Measurements from ENCODE around the gene SORCS2.

DNA sequence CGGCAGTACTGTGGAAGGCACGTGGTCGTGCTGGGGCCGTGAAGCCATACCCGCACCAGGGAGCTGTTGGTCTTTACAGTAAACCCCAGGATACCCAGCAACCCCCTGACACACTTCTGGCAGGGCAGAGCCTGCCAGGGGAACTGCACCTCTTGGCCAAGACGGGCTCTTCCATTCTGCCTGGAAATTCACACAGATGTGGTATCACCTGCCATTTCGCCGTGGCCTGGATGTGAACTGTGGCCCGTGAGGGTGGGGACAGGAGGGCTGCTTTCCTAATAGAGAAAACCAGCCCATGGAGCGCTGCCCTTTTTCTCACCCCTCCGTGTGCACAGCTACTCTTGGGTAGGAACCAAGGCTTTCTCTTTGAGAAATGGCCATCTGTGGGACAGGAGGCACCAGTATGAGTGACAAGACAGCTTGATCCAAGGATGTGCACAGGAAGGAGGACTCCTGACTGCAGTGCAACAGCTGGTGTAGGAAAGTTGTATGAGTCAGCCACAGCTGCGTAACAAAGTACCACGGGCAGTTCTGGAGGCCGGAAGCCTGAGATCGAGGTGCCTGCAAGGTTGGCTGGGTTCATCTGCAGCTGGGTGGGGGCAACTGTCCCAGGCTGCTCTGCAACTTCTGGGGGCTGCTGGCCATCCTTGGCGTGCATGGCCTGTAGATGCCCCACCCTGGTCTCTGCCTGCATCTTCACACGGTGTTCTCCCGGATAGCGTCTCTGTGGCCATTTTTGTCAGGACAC lies 146.7 kb downstream of the SORCS2 start:
- TF ChIP-seq CTCF (IDR thresholded peaks at IDR 0.05) = no peak
- TF ChIP-seq POLR2A (IDR thresholded peaks at IDR 0.05) = no peak
